H9 (cell line): Measurements from ENCODE around the gene FAM200C. TPM values are rescaled to one million over a fixed set of nuclear protein-coding genes. Genes with fewer than 3 reads are reported as not detected.

Experiments
- DNase-seq: peaks from one replicate; pipeline ENCODE4 v3.0.0-alpha.2; 2017
- H2AFZ ChIP-seq: one replicate; pipeline ENCODE4 v1.6.1; 2013; ENCODE audit warnings: mild to moderate bottlenecking, low read length, control low read depth, moderate library complexity
- H2AK5ac ChIP-seq: 2 replicates; pipeline ENCODE4 v1.6.1; 2013; ENCODE audit warnings: low read length, control low read depth, mixed read lengths; ENCODE audit not compliant: insufficient read length
- H2BK120ac ChIP-seq: one replicate; pipeline ENCODE4 v1.6.1; 2013; ENCODE audit warnings: low read depth, mild to moderate bottlenecking, low read length, control low read depth, inconsistent platforms; ENCODE audit not compliant: poor library complexity, severe bottlenecking
- H2BK12ac ChIP-seq: 2 replicates; pipeline ENCODE4 v1.6.1; 2013; ENCODE audit warnings: low read length, control low read depth, mixed read lengths, low read depth; ENCODE audit not compliant: insufficient read length
- H2BK15ac ChIP-seq: 2 replicates; pipeline ENCODE4 v1.6.1; 2013; ENCODE audit warnings: low read depth, low read length, control low read depth
- H2BK20ac ChIP-seq: one replicate; pipeline ENCODE4 v1.6.1; 2013; ENCODE audit warnings: low read depth, mild to moderate bottlenecking, low read length, control low read depth, inconsistent platforms; ENCODE audit not compliant: poor library complexity, severe bottlenecking
- H2BK5ac ChIP-seq: 2 replicates; pipeline ENCODE4 v1.6.1; 2013; ENCODE audit warnings: low read length, control low read depth, mixed read lengths; ENCODE audit not compliant: insufficient read length
- H3K14ac ChIP-seq: 2 replicates; pipeline ENCODE4 v1.6.1; 2013; ENCODE audit warnings: low read length, control low read depth; ENCODE audit not compliant: insufficient read depth
- H3K18ac ChIP-seq: 2 replicates; pipeline ENCODE4 v1.6.1; 2013; ENCODE audit warnings: low read depth, mild to moderate bottlenecking, mixed read lengths, low read length, control low read depth; ENCODE audit not compliant: insufficient read length
- H3K23ac ChIP-seq: 2 replicates; pipeline ENCODE4 v1.6.1; 2013; ENCODE audit warnings: low read length, control low read depth, mixed read lengths, low read depth; ENCODE audit not compliant: insufficient read length
- H3K23me2 ChIP-seq: 2 replicates; pipeline ENCODE4 v1.6.1; 2013; ENCODE audit warnings: low read depth, mild to moderate bottlenecking, mixed read lengths, low read length, control low read depth; ENCODE audit not compliant: insufficient read length, poor library complexity, severe bottlenecking
- H3K27ac ChIP-seq: 2 replicates; pipeline ENCODE4 v1.5.1; 2013; ENCODE audit warnings: low read length, control low read depth, mixed read lengths, low read depth; ENCODE audit not compliant: insufficient read length
- H3K27me3 ChIP-seq: 2 replicates; pipeline ENCODE4 v1.6.1; 2013; ENCODE audit warnings: low read length, control low read depth, inconsistent platforms; ENCODE audit not compliant: insufficient read depth
- H3K4ac ChIP-seq: 2 replicates; pipeline ENCODE4 v1.6.1; 2013; ENCODE audit warnings: low read depth, mild to moderate bottlenecking, control low read depth, inconsistent platforms, low read length, moderate library complexity
- H3K4me1 ChIP-seq: 2 replicates; pipeline ENCODE4 v1.6.1; 2013; ENCODE audit warnings: low read length, control low read depth, inconsistent platforms; ENCODE audit not compliant: insufficient read depth
- H3K4me2 ChIP-seq: 2 replicates; pipeline ENCODE4 v1.6.1; 2013; ENCODE audit warnings: low read length, control low read depth, mixed read lengths; ENCODE audit not compliant: insufficient read length, insufficient read depth
- H3K56ac ChIP-seq: 2 replicates; pipeline ENCODE4 v1.6.1; 2013; ENCODE audit warnings: low read depth, mild to moderate bottlenecking, mixed read lengths, low read length, control low read depth; ENCODE audit not compliant: insufficient read length
- H3K79me1 ChIP-seq: 2 replicates; pipeline ENCODE4 v1.6.1; 2013; ENCODE audit warnings: low read depth, mild to moderate bottlenecking, moderate library complexity, low read length, control low read depth, inconsistent platforms; ENCODE audit not compliant: insufficient read depth, poor library complexity, severe bottlenecking
- H3K79me2 ChIP-seq: 2 replicates; pipeline ENCODE4 v1.6.1; 2013; ENCODE audit warnings: low read length, control low read depth, inconsistent platforms; ENCODE audit not compliant: insufficient read depth
- H3K9ac ChIP-seq: 2 replicates; pipeline ENCODE4 v1.6.1; 2013; ENCODE audit warnings: low read length, control low read depth, mixed read lengths; ENCODE audit not compliant: insufficient read length; ENCODE audit errors: extremely low read depth
- H3K9me3 ChIP-seq: one replicate; pipeline ENCODE4 v1.6.1; 2013; ENCODE audit warnings: low read depth, low read length, inconsistent platforms; ENCODE audit not compliant: control insufficient read depth
- H3T11ph ChIP-seq: one replicate; pipeline ENCODE4 v1.6.1; 2013; ENCODE audit warnings: mild to moderate bottlenecking, low read length, control low read depth, inconsistent platforms
- H4K20me1 ChIP-seq: one replicate; pipeline ENCODE4 v1.6.1; 2013; ENCODE audit not compliant: control insufficient read depth, insufficient read length, insufficient read depth
- H4K5ac ChIP-seq: 2 replicates; pipeline ENCODE4 v1.6.1; 2013; ENCODE audit warnings: low read depth, mild to moderate bottlenecking, mixed read lengths, low read length, control low read depth; ENCODE audit not compliant: insufficient read length
- H4K8ac ChIP-seq: replicated peaks from 2 replicates; pipeline ENCODE4 v1.6.1; 2013; ENCODE audit warnings: low read length, control low read depth, mixed read lengths, low read depth; ENCODE audit not compliant: insufficient read length
- H4K91ac ChIP-seq: 2 replicates; pipeline ENCODE4 v1.6.1; 2013; ENCODE audit warnings: low read depth, mild to moderate bottlenecking, moderate library complexity, mixed read lengths, low read length, control low read depth; ENCODE audit not compliant: insufficient read length
- H3K27ac Mint-ChIP-seq, 3 experiments: 2 replicates in 2 of 3; 3 replicates in 1 of 3; pipeline ENCODE4 v1.8.0; 2020 to 2021; ENCODE audit warnings: mixed read lengths in 3 of 3, mild to moderate bottlenecking in 1 of 3, moderate library complexity in 1 of 3
- H3K27me3 Mint-ChIP-seq: 2 replicates; pipeline ENCODE4 v1.8.0; 2021; ENCODE audit warnings: low read depth, mild to moderate bottlenecking, moderate library complexity, mixed read lengths
- H3K36me3 Mint-ChIP-seq, 3 experiments: 2 replicates in 2 of 3; 3 replicates in 1 of 3; pipeline ENCODE4 v1.8.0; 2020 to 2021; ENCODE audit warnings: low read depth in 3 of 3, mixed read lengths in 3 of 3; ENCODE audit not compliant: insufficient read depth in 1 of 3
- H3K4me1 Mint-ChIP-seq, 2 experiments: 2 replicates each; pipeline ENCODE4 v1.8.0; 2020; ENCODE audit warnings: mixed read lengths in 2 of 2
- H3K4me3 Mint-ChIP-seq, 2 experiments: 2 replicates in 1 of 2; 3 replicates in 1 of 2; pipeline ENCODE4 v1.8.0; 2020 to 2021; ENCODE audit warnings: mild to moderate bottlenecking in 2 of 2, mixed read lengths in 2 of 2, moderate library complexity in 1 of 2
- H3K9me3 Mint-ChIP-seq, 2 experiments: 2 replicates in 1 of 2; 3 replicates in 1 of 2; pipeline ENCODE4 v1.8.0; 2020; ENCODE audit warnings: mild to moderate bottlenecking in 2 of 2, mixed read lengths in 2 of 2, moderate library complexity in 1 of 2
- WGBS: extraction: QIAGEN DNeasy Blood & Tissue Kit; methylation state at CpG from one replicate; pipeline ENCODE4 v1.1.7; 2013; ENCODE audit warnings: missing lambda C conversion rate, low lambda C conversion rate, mixed read lengths; ENCODE audit not compliant: insufficient read length; ENCODE audit errors: extremely low coverage; 5-methylcytosine and 5-hydroxymethylcytosine counted together
- total RNA-seq: library from RNA; stranded (reverse); gene quantifications from 2 replicates; pipeline ENCODE4 v1.2.1, GENCODE V29; 2021
- TF ChIP-seq, protein P1 (sequence below): fragments of 200-600 bp; sonication (generic); conservative IDR thresholded peaks from 3 replicates; pipeline ENCODE4 v1.8.0; 2021; ENCODE audit warnings: antibody characterized with exemption, mild to moderate bottlenecking

FAM200C gene
- total RNA-seq, 1 experiment from 2014 or later: 4.3 TPM

GRCh38 chr5:160435532-160435931 is 35.7 kb upstream of the FAM200C start:
- H3K23me2 ChIP-seq: no peaks in the 10 kb centered on the region
- no peak overlapping the region for H3T11ph ChIP-seq
- H2BK120ac ChIP-seq: no peak overlapping the region
- Mint-ChIP-seq H3K4me3 (no peak overlapping the region), H3K27ac (no peak overlapping the region), H3K36me3 (peaks cover 0 to 4% (median 0%) of the 10 kb centered on the region in 3 experiments; a peak in 2 of 7 replicates), H3K27me3 (peaks cover 5% of the 10 kb centered on the region), H3K4me1 (peaks cover 8 to 13% of the 10 kb centered on the region in 2 experiments), H3K9me3 (no peaks in the 10 kb centered on the region)
- no peak overlapping the region for H3K9ac ChIP-seq
- H4K91ac ChIP-seq: no peak overlapping the region
- no peak overlapping the region for H2BK12ac ChIP-seq
- no peaks in the 10 kb centered on the region for H3K79me1 ChIP-seq
- H2AFZ ChIP-seq: no peak overlapping the region
- no peak overlapping the region for H2BK15ac ChIP-seq
- H3K27ac ChIP-seq: no peak overlapping the region
- no peak overlapping the region for H3K14ac ChIP-seq
- H2BK20ac ChIP-seq: no peak overlapping the region
- no peak overlapping the region for H3K56ac ChIP-seq
- H2BK5ac ChIP-seq: no peak overlapping the region
- H3K4ac ChIP-seq: no peak overlapping the region
- H3K18ac ChIP-seq: no peak overlapping the region
- H3K27me3 ChIP-seq: no peaks in the 10 kb centered on the region
- H3K9me3 ChIP-seq: no peaks in the 10 kb centered on the region
- no peak overlapping the region for H4K8ac ChIP-seq
- no peaks in the 10 kb centered on the region for H3K79me2 ChIP-seq
- H4K20me1 ChIP-seq: no peaks in the 10 kb centered on the region
- TF ChIP-seq, protein P1, sequence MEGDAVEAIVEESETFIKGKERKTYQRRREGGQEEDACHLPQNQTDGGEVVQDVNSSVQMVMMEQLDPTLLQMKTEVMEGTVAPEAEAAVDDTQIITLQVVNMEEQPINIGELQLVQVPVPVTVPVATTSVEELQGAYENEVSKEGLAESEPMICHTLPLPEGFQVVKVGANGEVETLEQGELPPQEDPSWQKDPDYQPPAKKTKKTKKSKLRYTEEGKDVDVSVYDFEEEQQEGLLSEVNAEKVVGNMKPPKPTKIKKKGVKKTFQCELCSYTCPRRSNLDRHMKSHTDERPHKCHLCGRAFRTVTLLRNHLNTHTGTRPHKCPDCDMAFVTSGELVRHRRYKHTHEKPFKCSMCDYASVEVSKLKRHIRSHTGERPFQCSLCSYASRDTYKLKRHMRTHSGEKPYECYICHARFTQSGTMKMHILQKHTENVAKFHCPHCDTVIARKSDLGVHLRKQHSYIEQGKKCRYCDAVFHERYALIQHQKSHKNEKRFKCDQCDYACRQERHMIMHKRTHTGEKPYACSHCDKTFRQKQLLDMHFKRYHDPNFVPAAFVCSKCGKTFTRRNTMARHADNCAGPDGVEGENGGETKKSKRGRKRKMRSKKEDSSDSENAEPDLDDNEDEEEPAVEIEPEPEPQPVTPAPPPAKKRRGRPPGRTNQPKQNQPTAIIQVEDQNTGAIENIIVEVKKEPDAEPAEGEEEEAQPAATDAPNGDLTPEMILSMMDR: no peak
- WGBS: no CpG with 5 or more reads among the region's 1 CpG
- H2AK5ac ChIP-seq: no peak overlapping the region
- no peak overlapping the region for H3K4me2 ChIP-seq
- H4K5ac ChIP-seq: no peak overlapping the region
- no peaks in the 10 kb centered on the region for H3K4me1 ChIP-seq
- DNase-seq: no peak
- H3K23ac ChIP-seq: no peak overlapping the region
